ENCODE data around the gene GCAT.

GCAT gene

DNA sequence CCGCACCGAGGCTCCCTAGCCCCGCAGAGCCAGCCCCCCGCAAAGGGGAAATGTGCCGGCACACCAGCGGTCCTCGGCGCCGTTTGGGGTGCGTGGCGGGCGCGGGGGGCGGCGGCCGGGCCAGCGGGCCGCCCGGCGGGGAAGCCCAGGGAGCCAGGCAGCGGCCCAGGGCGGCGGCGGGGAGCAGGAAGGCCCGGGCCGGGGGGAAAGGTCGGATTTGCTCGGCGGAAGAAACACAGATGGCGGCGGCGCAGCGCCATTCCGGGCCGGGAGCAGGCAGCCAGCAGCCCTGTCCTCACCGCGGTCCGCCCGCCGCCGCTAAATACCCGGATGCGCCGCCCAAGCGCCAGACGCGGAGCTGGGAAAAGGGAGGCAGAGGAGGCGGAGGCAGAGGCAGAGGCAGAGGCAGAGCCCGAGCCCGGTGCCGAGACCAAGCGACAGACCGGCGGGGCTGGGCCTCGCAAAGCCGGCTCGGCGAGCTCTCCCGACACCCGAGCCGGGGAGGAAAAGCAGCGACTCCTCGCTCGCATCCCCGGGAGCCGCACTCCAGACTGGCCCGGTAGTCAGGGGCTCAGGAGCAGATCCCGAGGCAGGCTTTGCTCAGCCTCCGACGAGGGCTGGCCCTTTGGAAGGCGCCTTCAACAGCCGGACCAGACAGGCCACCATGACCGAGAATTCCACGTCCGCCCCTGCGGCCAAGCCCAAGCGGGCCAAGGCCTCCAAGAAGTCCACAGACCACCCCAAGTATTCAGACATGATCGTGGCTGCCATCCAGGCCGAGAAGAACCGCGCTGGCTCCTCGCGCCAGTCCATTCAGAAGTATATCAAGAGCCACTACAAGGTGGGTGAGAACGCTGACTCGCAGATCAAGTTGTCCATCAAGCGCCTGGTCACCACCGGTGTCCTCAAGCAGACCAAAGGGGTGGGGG lies 2.6 kb upstream of the GCAT start:
- H3K4me3 ChIP-seq (ENCODE audit: low read depth, low read length): peak overlapping the region; percentile 72
- TF ChIP-seq, protein P1, sequence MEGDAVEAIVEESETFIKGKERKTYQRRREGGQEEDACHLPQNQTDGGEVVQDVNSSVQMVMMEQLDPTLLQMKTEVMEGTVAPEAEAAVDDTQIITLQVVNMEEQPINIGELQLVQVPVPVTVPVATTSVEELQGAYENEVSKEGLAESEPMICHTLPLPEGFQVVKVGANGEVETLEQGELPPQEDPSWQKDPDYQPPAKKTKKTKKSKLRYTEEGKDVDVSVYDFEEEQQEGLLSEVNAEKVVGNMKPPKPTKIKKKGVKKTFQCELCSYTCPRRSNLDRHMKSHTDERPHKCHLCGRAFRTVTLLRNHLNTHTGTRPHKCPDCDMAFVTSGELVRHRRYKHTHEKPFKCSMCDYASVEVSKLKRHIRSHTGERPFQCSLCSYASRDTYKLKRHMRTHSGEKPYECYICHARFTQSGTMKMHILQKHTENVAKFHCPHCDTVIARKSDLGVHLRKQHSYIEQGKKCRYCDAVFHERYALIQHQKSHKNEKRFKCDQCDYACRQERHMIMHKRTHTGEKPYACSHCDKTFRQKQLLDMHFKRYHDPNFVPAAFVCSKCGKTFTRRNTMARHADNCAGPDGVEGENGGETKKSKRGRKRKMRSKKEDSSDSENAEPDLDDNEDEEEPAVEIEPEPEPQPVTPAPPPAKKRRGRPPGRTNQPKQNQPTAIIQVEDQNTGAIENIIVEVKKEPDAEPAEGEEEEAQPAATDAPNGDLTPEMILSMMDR (IDR thresholded peaks at IDR 0.05; ENCODE audit: low read depth, low read length): no peak

DNA sequence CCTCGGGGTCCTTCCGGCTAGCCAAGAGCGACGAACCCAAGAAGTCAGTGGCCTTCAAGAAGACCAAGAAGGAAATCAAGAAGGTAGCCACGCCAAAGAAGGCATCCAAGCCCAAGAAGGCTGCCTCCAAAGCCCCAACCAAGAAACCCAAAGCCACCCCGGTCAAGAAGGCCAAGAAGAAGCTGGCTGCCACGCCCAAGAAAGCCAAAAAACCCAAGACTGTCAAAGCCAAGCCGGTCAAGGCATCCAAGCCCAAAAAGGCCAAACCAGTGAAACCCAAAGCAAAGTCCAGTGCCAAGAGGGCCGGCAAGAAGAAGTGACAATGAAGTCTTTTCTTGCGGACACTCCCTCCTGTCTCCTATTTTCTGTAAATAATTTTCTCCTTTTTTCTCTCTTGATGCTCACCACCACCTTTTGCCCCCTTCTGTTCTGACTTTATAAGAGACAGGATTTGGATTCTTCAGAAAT lies 1.9 kb upstream of the GCAT start:
- TF ChIP-seq, protein P1 (IDR thresholded peaks at IDR 0.05; ENCODE audit: low read depth, low read length): no peak
- H3K4me3 ChIP-seq (ENCODE audit: low read depth, low read length): peak overlapping the region; percentile 72

DNA sequence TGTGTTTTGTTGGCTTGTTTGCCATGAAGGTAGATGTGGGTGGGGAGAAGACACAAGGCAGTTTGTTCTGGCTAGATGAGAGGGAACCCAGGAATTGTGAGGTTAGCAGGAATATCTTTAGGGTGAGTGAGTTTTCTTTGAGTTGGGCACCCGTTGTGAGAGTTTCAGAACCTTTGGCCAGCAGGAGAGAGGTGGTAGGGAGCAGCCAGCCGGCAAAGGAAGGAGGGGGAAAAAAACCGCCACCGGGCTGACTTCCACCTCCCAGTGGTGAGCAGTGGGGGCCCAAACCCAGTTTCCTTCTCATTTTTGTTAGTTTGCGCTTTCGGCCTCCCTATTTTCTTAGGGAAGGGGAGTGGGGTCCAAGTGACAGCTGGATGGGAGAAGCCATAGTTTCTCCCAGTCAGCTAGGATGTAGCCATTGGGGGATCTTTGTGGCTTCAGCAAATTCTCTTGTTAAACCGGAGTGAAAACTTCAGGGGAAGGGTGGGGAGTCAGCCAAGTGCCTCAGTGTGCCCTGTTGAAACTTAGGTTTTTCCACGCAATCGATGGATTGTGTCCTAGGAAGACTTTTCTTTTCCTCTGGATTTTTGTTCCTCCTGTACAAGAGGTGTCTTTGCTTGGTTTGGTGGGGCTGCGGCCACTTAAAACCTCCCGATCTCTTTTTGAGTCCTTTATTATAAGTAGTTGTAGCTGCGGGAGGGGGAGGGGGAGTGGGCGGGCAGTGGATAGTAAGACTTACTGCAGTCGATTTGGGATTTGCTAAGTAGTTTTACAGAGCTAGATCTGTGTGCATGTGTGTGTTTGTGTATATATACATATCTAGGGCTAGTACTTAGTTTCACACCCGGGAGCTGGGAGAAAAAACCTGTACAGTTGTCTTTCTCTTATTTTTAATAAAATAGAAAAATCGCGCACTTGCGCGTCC lies 1.1 kb upstream of the GCAT start:
- peak overlapping the region; percentile 72 for H3K4me3 ChIP-seq (ENCODE audit: low read depth, low read length)
- TF ChIP-seq, protein P1 (IDR thresholded peaks at IDR 0.05; ENCODE audit: low read depth, low read length): no peak

DNA sequence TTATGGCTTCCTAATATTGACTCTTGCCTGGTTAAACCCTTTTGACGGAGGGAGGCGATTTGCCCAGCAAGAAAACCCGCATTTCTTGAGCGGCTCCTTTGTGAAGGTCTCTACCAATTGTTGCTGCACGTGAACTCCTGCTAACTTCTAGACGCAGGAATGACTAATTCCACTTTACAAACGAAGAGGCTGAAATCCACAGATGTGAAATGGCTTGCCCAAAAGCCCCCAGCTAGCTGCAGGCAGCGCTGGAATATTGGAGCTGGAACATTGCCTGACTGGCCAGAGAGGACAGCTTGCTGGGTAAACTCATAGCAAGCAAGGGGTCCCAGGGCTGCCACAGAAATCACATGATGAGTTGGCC lies 542 bp downstream of the GCAT start:
- TF ChIP-seq, protein P1 (IDR thresholded peaks at IDR 0.05; ENCODE audit: low read depth, low read length): no peak

DNA sequence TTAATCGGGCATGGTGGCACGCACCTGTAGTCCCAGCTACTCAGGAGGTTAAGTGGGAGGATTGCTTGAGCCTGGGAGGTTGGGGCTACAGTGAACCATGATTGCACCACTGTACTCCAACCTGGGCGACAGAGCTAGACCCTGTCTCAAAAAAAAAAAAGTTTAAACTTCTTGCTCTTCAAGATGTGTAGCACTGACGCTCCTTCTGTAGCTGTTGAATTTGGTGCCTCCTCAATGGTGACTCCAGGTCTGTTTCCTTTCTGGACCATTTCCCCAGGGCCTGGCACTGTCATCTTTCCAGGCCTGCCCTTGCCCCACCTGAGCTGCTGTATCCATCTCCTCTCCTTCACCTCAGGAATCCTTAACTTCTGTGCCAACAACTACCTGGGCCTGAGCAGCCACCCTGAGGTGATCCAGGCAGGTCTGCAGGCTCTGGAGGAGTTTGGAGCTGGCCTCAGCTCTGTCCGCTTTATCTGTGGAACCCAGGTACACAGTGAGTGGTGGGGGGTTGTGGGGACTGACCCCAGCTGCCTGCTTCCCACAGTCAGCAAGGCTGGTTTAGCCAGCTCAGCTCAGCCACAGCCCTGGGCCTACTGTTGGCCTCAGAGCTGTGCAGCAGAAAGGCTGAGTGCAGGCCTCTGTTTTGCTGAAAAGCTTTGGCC lies 2.1 kb downstream of the GCAT start:
- TF ChIP-seq, protein P1 (IDR thresholded peaks at IDR 0.05; ENCODE audit: low read depth, low read length): no peak

More for the DNA sequence above, 542 bp downstream of the GCAT start:
- H3K4me3 ChIP-seq (ENCODE audit: low read depth, low read length): peak overlapping the region; percentile 72

DNA sequence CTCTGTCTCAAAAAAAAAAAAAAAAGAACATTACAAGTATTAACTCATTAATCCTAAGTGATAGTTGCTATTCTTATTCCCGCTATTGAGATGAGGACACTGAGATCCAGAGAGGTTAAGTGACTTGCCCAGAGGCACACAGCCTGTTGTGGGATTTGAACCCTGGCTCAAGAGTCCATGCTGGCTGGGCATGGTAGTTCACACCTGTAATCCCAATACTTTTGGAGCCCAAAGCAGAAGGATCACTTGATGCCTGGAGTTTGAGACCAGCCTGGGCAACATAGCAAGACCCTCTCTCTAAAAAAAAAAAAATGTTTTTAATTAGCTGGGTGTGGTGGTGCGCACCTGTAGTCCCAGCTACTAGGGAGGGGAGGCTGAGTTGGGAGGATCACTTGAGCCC lies 4.1 kb downstream of the GCAT start:
- no peak overlapping the region for H3K4me3 ChIP-seq (ENCODE audit: low read depth, low read length)
- TF ChIP-seq, protein P1 (IDR thresholded peaks at IDR 0.05; ENCODE audit: low read depth, low read length): no peak

More for the DNA sequence above, 2.1 kb downstream of the GCAT start:
- H3K4me3 ChIP-seq (ENCODE audit: low read depth, low read length): no peak overlapping the region

All from WI38 (cell line).